OCI-LY3 (cell line): ENCODE measurements around the gene MFSD6L.

ENCODE experiments used
- EZH2phosphoT487 ChIP-seq: fragments of 200-600 bp; shearing (Covaris generic); IDR thresholded peaks from 2 replicates; pipeline ENCODE4 v1.6.1; 2018; ENCODE audit warnings: antibody characterized with exemption, mixed run types, low read depth
- TF ChIP-seq, protein P1 (sequence below): fragments of 200-600, 300-600 bp; sonication (generic); IDR thresholded peaks from 2 replicates; pipeline ENCODE4 v1.5.1; 2014; ENCODE audit warnings: antibody characterized with exemption, low read length, low read depth

DNA sequence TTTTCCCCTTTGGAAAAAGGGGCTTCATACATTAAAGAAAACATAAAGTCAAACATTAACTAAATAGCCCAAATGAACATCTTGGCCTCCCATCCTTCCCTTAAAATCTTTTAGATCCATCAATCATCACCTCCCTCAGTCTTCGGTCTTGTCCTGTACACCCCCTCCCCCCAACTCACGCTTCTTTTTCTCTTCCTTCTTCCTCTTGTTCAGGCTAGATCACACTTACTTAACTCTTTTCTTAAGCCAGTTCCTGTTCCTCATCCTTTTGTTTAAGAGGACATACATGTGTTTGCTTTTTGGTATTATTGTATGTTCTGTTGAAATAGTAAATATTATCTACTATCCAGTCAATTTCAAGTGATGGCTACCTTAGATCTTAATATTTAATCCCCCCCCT is 5.5 kb downstream of the MFSD6L start:
- TF ChIP-seq, protein P1, sequence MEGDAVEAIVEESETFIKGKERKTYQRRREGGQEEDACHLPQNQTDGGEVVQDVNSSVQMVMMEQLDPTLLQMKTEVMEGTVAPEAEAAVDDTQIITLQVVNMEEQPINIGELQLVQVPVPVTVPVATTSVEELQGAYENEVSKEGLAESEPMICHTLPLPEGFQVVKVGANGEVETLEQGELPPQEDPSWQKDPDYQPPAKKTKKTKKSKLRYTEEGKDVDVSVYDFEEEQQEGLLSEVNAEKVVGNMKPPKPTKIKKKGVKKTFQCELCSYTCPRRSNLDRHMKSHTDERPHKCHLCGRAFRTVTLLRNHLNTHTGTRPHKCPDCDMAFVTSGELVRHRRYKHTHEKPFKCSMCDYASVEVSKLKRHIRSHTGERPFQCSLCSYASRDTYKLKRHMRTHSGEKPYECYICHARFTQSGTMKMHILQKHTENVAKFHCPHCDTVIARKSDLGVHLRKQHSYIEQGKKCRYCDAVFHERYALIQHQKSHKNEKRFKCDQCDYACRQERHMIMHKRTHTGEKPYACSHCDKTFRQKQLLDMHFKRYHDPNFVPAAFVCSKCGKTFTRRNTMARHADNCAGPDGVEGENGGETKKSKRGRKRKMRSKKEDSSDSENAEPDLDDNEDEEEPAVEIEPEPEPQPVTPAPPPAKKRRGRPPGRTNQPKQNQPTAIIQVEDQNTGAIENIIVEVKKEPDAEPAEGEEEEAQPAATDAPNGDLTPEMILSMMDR: no peak
- TF ChIP-seq EZH2phosphoT487: no peak
